ENCODE data around the gene WDR64. TPM values are rescaled to one million over a fixed set of nuclear protein-coding genes. Genes with fewer than 3 reads are reported as not detected.

Gene WDR64
- total RNA-seq, 1 experiment from 2014 or later, result not detected

GRCh38 chr1:241675983-241676382 is 23.9 kb downstream of the WDR64 start:
- DNase-seq (ENCODE audit: low spot score), result no peak
- Histone ChIP-seq H3K4me1 (ENCODE audit: insufficient read depth, low read length, poor library complexity, severe bottlenecking) (peaks cover 8% of the 10 kb centered on the region), H3K36me3 (ENCODE audit: insufficient read depth, low read length, poor library complexity, severe bottlenecking) (no peaks in the 10 kb centered on the region), H3K9me3 (ENCODE audit: low read depth, low read length, poor library complexity, severe bottlenecking) (no peaks in the 10 kb centered on the region), H3K4me3 (ENCODE audit: low read depth, low read length, poor library complexity, severe bottlenecking) (no peak overlapping the region), H3K27me3 (replicated peaks; ENCODE audit: insufficient read depth, low read depth, low read length, poor library complexity) (no peaks in the 10 kb centered on the region), H3K27ac (ENCODE audit: low read depth, low read length, poor library complexity, severe bottlenecking) (no peak overlapping the region)
- ChIA-PET POLR2A (ENCODE audit: low non-redundant PET) (no interaction called here), CTCF (no interaction called here)
- intact Hi-C loops (cut with micrococcal nuclease; ENCODE audit: unreplicated experiment), result no loop called here
- no peak for TF ChIP-seq EZH2 (IDR thresholded peaks at IDR 0.05; ENCODE audit: borderline replicate concordance, low read depth, low read length, poor library complexity, severe bottlenecking)
- TF ChIP-seq, protein P1, sequence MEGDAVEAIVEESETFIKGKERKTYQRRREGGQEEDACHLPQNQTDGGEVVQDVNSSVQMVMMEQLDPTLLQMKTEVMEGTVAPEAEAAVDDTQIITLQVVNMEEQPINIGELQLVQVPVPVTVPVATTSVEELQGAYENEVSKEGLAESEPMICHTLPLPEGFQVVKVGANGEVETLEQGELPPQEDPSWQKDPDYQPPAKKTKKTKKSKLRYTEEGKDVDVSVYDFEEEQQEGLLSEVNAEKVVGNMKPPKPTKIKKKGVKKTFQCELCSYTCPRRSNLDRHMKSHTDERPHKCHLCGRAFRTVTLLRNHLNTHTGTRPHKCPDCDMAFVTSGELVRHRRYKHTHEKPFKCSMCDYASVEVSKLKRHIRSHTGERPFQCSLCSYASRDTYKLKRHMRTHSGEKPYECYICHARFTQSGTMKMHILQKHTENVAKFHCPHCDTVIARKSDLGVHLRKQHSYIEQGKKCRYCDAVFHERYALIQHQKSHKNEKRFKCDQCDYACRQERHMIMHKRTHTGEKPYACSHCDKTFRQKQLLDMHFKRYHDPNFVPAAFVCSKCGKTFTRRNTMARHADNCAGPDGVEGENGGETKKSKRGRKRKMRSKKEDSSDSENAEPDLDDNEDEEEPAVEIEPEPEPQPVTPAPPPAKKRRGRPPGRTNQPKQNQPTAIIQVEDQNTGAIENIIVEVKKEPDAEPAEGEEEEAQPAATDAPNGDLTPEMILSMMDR (conservative IDR thresholded peaks at IDR 0.05; ENCODE audit: low read depth, low read length), result no peak
- BruUV-seq (replicated peaks), result no TSS peak

DNA sequence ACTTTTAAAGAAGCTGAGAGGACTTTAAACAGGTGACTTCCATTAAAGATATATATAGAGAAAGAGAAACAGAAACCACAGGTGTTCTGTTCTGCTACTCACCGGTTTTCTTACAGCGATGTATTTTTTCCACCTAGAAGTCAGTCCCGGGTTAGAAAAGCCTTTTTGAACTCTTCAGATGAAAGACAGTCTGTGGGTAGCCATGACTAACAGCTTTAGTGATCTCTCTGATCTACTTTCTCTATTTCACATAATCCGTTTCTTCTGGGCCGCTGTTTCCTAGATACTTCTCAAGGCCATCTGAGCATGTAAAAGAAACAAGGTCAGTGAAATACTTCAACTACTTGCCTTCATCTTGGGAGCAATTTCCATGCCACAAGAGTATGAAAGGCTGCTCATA is 25.1 kb downstream of the WDR64 start:
- Histone ChIP-seq H3K9me3 (ENCODE audit: low read depth, low read length, poor library complexity, severe bottlenecking) (no peaks in the 10 kb centered on the region), H3K4me3 (ENCODE audit: low read depth, low read length, poor library complexity, severe bottlenecking) (no peak overlapping the region), H3K36me3 (ENCODE audit: insufficient read depth, low read length, poor library complexity, severe bottlenecking) (no peaks in the 10 kb centered on the region), H3K4me1 (ENCODE audit: insufficient read depth, low read length, poor library complexity, severe bottlenecking) (peaks cover 8% of the 10 kb centered on the region), H3K27ac (ENCODE audit: low read depth, low read length, poor library complexity, severe bottlenecking) (no peak overlapping the region), H3K27me3 (replicated peaks; ENCODE audit: insufficient read depth, low read depth, low read length, poor library complexity) (no peaks in the 10 kb centered on the region)
- ChIA-PET CTCF (no interaction called here), POLR2A (ENCODE audit: low non-redundant PET) (no interaction called here)
- TF ChIP-seq, protein P1 (conservative IDR thresholded peaks at IDR 0.05; ENCODE audit: low read depth, low read length), result no peak
- no peak for TF ChIP-seq EZH2 (IDR thresholded peaks at IDR 0.05; ENCODE audit: borderline replicate concordance, low read depth, low read length, poor library complexity, severe bottlenecking)
- no TSS peak for BruUV-seq (replicated peaks)
- intact Hi-C loops (cut with micrococcal nuclease; ENCODE audit: unreplicated experiment), result no loop called here
- no peak for DNase-seq (ENCODE audit: low spot score)

DNA sequence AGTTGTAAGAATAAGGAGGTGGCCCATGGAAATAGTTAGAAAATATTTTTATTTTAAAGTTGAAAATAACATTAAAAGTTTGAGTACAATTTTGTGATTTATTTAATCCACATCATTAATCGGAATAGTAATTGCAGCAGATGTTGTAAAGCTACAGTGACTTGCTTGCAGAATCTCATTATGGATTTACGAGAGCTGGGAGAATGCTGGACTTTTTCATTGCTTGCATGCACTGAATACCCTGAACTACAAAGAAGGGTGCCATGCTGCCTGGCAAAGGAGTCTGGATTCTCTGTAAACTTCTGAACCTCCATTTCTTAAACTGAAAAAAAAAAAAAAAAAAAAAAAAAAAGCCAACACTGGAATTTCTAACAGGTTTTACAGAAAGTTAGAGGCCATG is 26.5 kb downstream of the WDR64 start:
- Histone ChIP-seq H3K9me3 (ENCODE audit: low read depth, low read length, poor library complexity, severe bottlenecking) (no peaks in the 10 kb centered on the region), H3K27ac (ENCODE audit: low read depth, low read length, poor library complexity, severe bottlenecking) (no peak overlapping the region), H3K27me3 (replicated peaks; ENCODE audit: insufficient read depth, low read depth, low read length, poor library complexity) (no peaks in the 10 kb centered on the region), H3K4me3 (ENCODE audit: low read depth, low read length, poor library complexity, severe bottlenecking) (no peak overlapping the region), H3K4me1 (ENCODE audit: insufficient read depth, low read length, poor library complexity, severe bottlenecking) (peaks cover 8% of the 10 kb centered on the region), H3K36me3 (ENCODE audit: insufficient read depth, low read length, poor library complexity, severe bottlenecking) (no peaks in the 10 kb centered on the region)
- DNase-seq (ENCODE audit: low spot score), result no peak
- ChIA-PET CTCF (no interaction called here), POLR2A (ENCODE audit: low non-redundant PET) (no interaction called here)
- BruUV-seq (replicated peaks), result no TSS peak
- TF ChIP-seq EZH2 (IDR thresholded peaks at IDR 0.05; ENCODE audit: borderline replicate concordance, low read depth, low read length, poor library complexity, severe bottlenecking), result no peak
- TF ChIP-seq, protein P1 (conservative IDR thresholded peaks at IDR 0.05; ENCODE audit: low read depth, low read length), result no peak
- intact Hi-C loops (cut with micrococcal nuclease; ENCODE audit: unreplicated experiment), result no loop called here

Data from A673 (cell line).